Mucosa of descending colon (tissue), 3 donors: ENCODE data around the gene UPF1. TPM values are rescaled to one million over a fixed set of nuclear protein-coding genes. Genes with fewer than 3 reads are reported as not detected.

Experiments used
- ATAC-seq: fragments of 200-7000 bp; cut with Tn5 transposase; one replicate; pipeline ENCODE4 v1.9.1; 2020; ENCODE audit warnings: mild to moderate bottlenecking, moderate library complexity
- DNase-seq, 3 donors: peaks; one replicate each; pipeline ENCODE4 v3.0.0-alpha.2; 2020
- H3K36me3 ChIP-seq: fragments of 200-600 bp; one replicate; pipeline ENCODE4 v1.8.0; 2021; ENCODE audit warnings: low read depth, mild to moderate bottlenecking
- H3K4me1 ChIP-seq: fragments of 200-600 bp; one replicate; pipeline ENCODE4 v1.8.0; 2021; ENCODE audit warnings: low read depth, mild to moderate bottlenecking
- H3K4me3 ChIP-seq: fragments of 200-600 bp; one replicate; pipeline ENCODE4 v1.8.0; 2021; ENCODE audit warnings: mild to moderate bottlenecking
- H3K9me3 ChIP-seq: fragments of 200-600 bp; one replicate; pipeline ENCODE4 v1.8.0; 2021; ENCODE audit warnings: mild to moderate bottlenecking
- intact Hi-C, 2 donors: fragments of 100-400 bp; cut with DNase I in 1 of 2; cut with micrococcal nuclease in 1 of 2; formaldehyde crosslinking; loops; one replicate each; pipeline versions ENCODE4 v1.11.0 to v1.11.1; 2022; cut with DNase I, micrococcal nuclease
- total RNA-seq, 3 donors: library from RNA; stranded (reverse); fragmentation: NEBNext Ultra II Directional in 2 of 3; extraction: Animal tissue kit (Norgen Biotek cat#: 25700) in 2 of 3; gene quantifications; one replicate each; pipeline versions ENCODE4 v1.2.1 to v1.2.4, GENCODE V29; 2021 to 2023
- TF ChIP-seq, protein P1 (sequence below): fragments of 200-600 bp; IDR thresholded peaks from one replicate; pipeline ENCODE4 v1.8.0; 2022; ENCODE audit warnings: antibody characterized with exemption, mild to moderate bottlenecking
- donor health status: DM: no; HTN: no; CAD: no; lungs with moderate emphysema.
- donor health status: DM: no; HTN: no; CAD: no.
- donor health status: DM: no; HTN: yes; CAD: no.

UPF1 gene
- total RNA-seq, 3 donors from 2014 or later: 79.2 to 87.2 (median 83.4) TPM

DNA sequence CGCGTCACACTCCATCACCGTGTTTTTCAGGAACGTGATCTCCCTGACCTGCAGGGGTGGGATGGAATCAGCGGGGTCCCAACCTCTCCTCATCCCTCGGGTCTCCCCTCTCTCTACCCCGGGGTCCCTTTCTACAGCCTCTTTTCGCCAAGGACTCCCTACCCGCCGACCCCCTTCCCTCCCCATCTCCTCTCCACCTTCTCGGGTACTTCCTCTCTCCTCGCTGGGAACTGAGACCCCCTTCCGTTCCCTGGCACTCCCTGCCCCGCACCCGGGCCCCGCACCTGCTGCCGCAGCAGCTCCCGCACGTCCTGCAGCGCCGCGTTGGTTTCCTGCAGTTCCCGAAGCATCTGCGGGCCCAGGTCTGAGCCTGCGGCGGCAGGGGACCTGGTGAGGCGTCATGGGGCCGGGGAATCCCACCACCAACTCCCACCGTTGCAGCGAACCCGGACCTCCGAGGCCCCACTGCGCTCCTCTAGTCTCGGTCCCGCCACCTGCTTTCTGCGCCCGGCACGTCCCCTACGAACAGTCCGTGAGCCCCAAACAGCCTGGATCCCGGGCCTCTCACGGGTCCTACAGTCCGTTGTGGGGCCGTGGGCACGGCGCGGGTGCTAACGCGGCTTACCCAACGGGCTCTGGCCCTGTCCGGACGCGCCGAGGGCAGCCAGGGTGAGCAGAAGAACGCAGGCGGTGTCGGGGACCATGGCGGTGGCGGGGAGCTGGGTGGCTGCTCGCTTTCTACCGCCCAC, 41.0 kb upstream of the UPF1 start, which contains the start of gene COMP:
COMP (minus strand) TSS at position 740 of the 749 bp plus-strand sequence; CDS start at position 704, 36 bp downstream.
- Histone ChIP-seq H3K9me3 (no peaks in the 10 kb centered on the region), H3K4me3 (no peak within 1 kb of the TSS), H3K36me3 (no peaks in the 10 kb centered on the region), H3K4me1 (peaks cover 18% of the 10 kb centered on the region)
- DNase-seq (no peak), ATAC-seq (no peak)
- intact Hi-C loops: no loop called here
- TF ChIP-seq, protein P1, sequence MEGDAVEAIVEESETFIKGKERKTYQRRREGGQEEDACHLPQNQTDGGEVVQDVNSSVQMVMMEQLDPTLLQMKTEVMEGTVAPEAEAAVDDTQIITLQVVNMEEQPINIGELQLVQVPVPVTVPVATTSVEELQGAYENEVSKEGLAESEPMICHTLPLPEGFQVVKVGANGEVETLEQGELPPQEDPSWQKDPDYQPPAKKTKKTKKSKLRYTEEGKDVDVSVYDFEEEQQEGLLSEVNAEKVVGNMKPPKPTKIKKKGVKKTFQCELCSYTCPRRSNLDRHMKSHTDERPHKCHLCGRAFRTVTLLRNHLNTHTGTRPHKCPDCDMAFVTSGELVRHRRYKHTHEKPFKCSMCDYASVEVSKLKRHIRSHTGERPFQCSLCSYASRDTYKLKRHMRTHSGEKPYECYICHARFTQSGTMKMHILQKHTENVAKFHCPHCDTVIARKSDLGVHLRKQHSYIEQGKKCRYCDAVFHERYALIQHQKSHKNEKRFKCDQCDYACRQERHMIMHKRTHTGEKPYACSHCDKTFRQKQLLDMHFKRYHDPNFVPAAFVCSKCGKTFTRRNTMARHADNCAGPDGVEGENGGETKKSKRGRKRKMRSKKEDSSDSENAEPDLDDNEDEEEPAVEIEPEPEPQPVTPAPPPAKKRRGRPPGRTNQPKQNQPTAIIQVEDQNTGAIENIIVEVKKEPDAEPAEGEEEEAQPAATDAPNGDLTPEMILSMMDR: no peak

DNA sequence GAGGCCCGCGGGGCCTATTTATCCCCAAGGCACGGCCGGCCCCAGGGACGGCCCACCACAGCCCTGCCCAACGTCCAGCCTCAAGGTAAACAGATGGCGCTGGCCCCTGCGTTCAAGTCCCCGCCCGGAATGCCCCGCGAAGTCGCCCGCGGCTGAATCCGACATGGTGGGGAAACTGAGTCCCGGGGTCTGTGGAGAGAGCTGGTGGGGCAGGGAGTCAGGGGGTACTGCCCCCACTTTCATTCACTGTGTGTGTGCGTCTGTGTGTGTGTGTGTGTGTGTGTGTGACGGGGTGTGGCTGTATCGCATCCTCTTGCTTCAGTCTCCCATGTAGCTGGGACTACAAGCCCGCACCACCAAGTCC, 40.5 kb upstream of the UPF1 start:
- Histone ChIP-seq H3K36me3 (no peaks in the 10 kb centered on the region), H3K9me3 (no peaks in the 10 kb centered on the region), H3K4me1 (peaks cover 17% of the 10 kb centered on the region), H3K4me3 (no peak overlapping the region)
- TF ChIP-seq, protein P1: no peak
- no peak for ATAC-seq
- intact Hi-C loops: no loop called here
- no peak for DNase-seq

DNA sequence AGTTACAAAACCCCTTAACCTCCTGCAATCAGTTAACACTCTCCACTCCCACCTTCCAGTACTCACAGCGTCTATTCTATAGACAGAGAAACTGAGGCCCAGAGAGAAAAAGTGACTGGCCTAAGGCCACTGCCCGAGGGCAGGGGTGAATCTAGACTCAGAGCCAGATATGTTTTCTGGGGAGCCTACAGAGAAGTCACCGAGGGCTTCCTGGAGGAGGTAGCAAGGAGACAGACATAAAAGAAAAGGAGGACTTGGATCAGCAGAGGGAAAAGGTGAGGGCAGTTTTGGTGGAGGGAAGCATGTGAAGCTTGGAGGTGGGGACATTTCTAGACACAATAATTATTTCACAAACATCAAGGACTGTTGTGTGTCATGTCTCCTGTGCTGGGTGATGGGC, 39.1 kb upstream of the UPF1 start:
- TF ChIP-seq, protein P1: no peak
- no peak for ATAC-seq
- H3K4me1 ChIP-seq: peaks cover 15% of the 10 kb centered on the region
- H3K4me3 ChIP-seq: no peak overlapping the region
- DNase-seq: no peak
- no peaks in the 10 kb centered on the region for H3K36me3 ChIP-seq
- H3K9me3 ChIP-seq: no peaks in the 10 kb centered on the region
- intact Hi-C loops: no loop called here

DNA sequence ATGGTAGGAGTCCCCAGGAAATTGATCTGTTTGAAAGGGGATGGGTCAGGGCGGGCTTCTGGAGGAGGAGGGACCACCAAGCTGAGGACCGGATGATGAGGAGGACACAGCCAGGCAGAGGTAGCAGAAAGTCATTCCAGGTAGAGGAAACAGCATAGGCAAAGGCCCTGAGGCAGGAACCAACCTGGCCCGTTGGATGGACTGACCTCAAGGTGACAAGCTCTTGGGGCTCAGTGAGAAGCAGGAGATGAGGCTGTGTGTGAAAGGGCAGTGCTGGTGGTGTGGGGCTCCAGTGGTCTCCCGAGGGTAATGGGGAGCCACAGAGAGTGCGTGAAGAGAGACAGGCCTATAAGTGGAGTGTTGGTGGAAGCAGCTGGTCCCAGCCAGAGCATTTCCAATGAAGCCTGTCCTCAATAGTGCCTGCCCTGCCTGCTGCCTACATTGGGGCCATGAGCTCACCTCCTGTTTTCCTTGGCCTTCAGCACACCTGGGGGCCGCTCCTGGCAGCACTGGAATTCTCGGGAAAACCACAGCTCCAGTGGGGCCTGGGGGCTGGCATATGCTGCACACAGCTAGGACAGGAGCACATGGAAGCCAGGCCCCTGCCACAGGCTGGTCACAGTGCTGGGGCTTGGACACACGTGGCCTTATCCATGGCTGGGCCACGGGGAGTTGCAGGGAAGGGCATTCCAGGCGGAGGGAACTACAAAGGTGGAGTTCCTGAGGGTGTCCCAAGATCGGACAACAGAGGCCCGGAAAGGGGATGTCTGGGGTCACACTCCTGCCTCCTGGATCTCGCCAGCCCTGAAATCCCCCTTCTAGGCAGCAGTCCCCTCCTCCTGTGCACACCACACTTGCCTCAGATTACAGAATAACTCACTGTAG, 38.4 kb upstream of the UPF1 start:
- Histone ChIP-seq H3K36me3 (no peaks in the 10 kb centered on the region), H3K4me3 (no peak overlapping the region), H3K9me3 (no peaks in the 10 kb centered on the region), H3K4me1 (peaks cover 15% of the 10 kb centered on the region)
- TF ChIP-seq, protein P1: no peak
- no peak for DNase-seq
- intact Hi-C loops: no loop called here
- no peak for ATAC-seq

DNA sequence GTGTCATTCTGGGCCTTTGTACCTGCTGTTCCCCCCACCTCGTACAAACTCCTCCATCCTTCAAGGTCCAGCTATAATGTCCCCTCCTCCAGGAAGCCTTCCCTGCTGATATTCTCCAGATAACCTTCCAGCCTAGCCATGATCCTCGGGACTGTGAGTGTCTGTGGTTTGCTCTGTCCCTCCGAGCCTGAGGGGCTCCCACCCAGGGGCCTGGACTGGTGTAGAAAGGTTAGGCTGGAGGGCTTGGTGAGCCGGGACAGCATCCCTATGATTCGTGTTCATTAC, 37.8 kb upstream of the UPF1 start:
- intact Hi-C loops: no loop called here

More for the DNA sequence above, 37.8 kb upstream of the UPF1 start:
- Histone ChIP-seq H3K4me3 (no peak overlapping the region), H3K36me3 (no peaks in the 10 kb centered on the region), H3K9me3 (no peaks in the 10 kb centered on the region), H3K4me1 (peaks cover 9% of the 10 kb centered on the region)
- no peak for DNase-seq
- ATAC-seq: no peak
- TF ChIP-seq, protein P1: no peak
